ENCODE measurements around the gene CAT. TPM values are rescaled to one million over a fixed set of nuclear protein-coding genes. Genes with fewer than 3 reads are reported as not detected.
A peak's percentile ranks its signal among the peaks of the same experiment; 100 is the strongest.

CAT gene
- total and polyA plus RNA-seq, 4 donors, result 91.8 to 319 (median 106) TPM

GRCh38 chr11:34451053-34451452, 12.3 kb downstream of the CAT start:
- Histone ChIP-seq H3K36me3 (ENCODE audit: control insufficient read depth in 4 of 4, insufficient read depth in 4 of 4, low read length in 4 of 4) (peaks cover 17 to 35% (median 28%) of the 10 kb centered on the region in 4 donors), H3K27ac (ENCODE audit: low read depth in 1 of 2, low read length in 1 of 2) (no peak overlapping the region), H3K4me3 (no peak overlapping the region), H3K9me3 (ENCODE audit: control insufficient read depth in 4 of 4, insufficient read depth in 3 of 4, low read length in 3 of 4) (no peaks in the 10 kb centered on the region), H3K4me1 (ENCODE audit: control insufficient read depth in 5 of 5, insufficient read depth in 5 of 5, low read length in 5 of 5) (peaks cover 0 to 33% (median 5%) of the 10 kb centered on the region in 5 donors), H3K27me3 (ENCODE audit: control insufficient read depth in 3 of 3, insufficient read depth in 3 of 3, low read length in 2 of 3) (no peaks in the 10 kb centered on the region), H3K9ac (ENCODE audit: insufficient read depth in 1 of 2, low read length in 2 of 2) (no peak overlapping the region)
- WGBS, 2 donors, result 33 to 81% methylated on average over 3 of the region's 3 CpGs
- ATAC-seq (ENCODE audit: insufficient read depth, low FRiP score), result no peak
- no peak for TF ChIP-seq CTCF (IDR thresholded peaks at IDR 0.05; ENCODE audit: control extremely low read depth, extremely low read depth)
- DNase-seq, result no peak

GRCh38 chr11:34454308-34455032, 15.7 kb downstream of the CAT start:
- H3K36me3 ChIP-seq (ENCODE audit: control insufficient read depth in 4 of 4, insufficient read depth in 4 of 4, low read length in 4 of 4), result peaks cover 29 to 58% (median 46%) of the 10 kb centered on the region in 4 donors
- H3K27ac ChIP-seq (ENCODE audit: low read depth in 1 of 2, low read length in 1 of 2), result peak overlapping the region in 1 of 2 donors; percentile 21
- H3K4me3 ChIP-seq, result no peak overlapping the region
- H3K27me3 ChIP-seq (ENCODE audit: control insufficient read depth in 3 of 3, insufficient read depth in 3 of 3, low read length in 2 of 3), result no peaks in the 10 kb centered on the region
- no peak for DNase-seq
- WGBS, 2 donors, result 95 to 100% methylated on average over 1 of the region's 1 CpG
- peaks cover 0 to 1% (median 0%) of the 10 kb centered on the region in 4 donors for H3K9me3 ChIP-seq (ENCODE audit: control insufficient read depth in 4 of 4, insufficient read depth in 3 of 4, low read length in 3 of 4)
- H3K9ac ChIP-seq (ENCODE audit: insufficient read depth in 1 of 2, low read length in 2 of 2), result peak overlapping the region in 1 of 2 donors; percentile 15
- ATAC-seq (ENCODE audit: insufficient read depth, low FRiP score), result no peak
- TF ChIP-seq CTCF (IDR thresholded peaks at IDR 0.05; ENCODE audit: control extremely low read depth, extremely low read depth), result no peak
- peaks cover 0 to 11% (median 2%) of the 10 kb centered on the region in 5 donors for H3K4me1 ChIP-seq (ENCODE audit: control insufficient read depth in 5 of 5, insufficient read depth in 5 of 5, low read length in 5 of 5)

GRCh38 chr11:34457607-34458006, 18.9 kb downstream of the CAT start:
- H3K36me3 ChIP-seq (ENCODE audit: control insufficient read depth in 4 of 4, insufficient read depth in 4 of 4, low read length in 4 of 4), result peaks cover 28 to 50% (median 42%) of the 10 kb centered on the region in 4 donors
- no peak overlapping the region for H3K4me3 ChIP-seq
- H3K27me3 ChIP-seq (ENCODE audit: control insufficient read depth in 3 of 3, insufficient read depth in 3 of 3, low read length in 2 of 3), result no peaks in the 10 kb centered on the region
- WGBS, 2 donors, result 95% methylated on average over 2 of the region's 2 CpGs
- peaks cover 0 to 2% (median 0%) of the 10 kb centered on the region in 4 donors for H3K9me3 ChIP-seq (ENCODE audit: control insufficient read depth in 4 of 4, insufficient read depth in 3 of 4, low read length in 3 of 4)
- ATAC-seq (ENCODE audit: insufficient read depth, low FRiP score) (no peak), DNase-seq (no peak)
- H3K27ac ChIP-seq (ENCODE audit: low read depth in 1 of 2, low read length in 1 of 2), result no peak overlapping the region
- no peak overlapping the region for H3K9ac ChIP-seq (ENCODE audit: insufficient read depth in 1 of 2, low read length in 2 of 2)
- peaks cover 0 to 11% (median 4%) of the 10 kb centered on the region in 5 donors for H3K4me1 ChIP-seq (ENCODE audit: control insufficient read depth in 5 of 5, insufficient read depth in 5 of 5, low read length in 5 of 5)
- TF ChIP-seq CTCF (IDR thresholded peaks at IDR 0.05; ENCODE audit: control extremely low read depth, extremely low read depth), result no peak

All from lung (tissue), 12 donors.